Measurements from ENCODE around the gene GGNBP2.
"Not testable (repeated sequence)": the region's sequence is repeated elsewhere in the genome, so short reads cannot be mapped to it uniquely, and the experiment has no call there.

Gene GGNBP2

DNA sequence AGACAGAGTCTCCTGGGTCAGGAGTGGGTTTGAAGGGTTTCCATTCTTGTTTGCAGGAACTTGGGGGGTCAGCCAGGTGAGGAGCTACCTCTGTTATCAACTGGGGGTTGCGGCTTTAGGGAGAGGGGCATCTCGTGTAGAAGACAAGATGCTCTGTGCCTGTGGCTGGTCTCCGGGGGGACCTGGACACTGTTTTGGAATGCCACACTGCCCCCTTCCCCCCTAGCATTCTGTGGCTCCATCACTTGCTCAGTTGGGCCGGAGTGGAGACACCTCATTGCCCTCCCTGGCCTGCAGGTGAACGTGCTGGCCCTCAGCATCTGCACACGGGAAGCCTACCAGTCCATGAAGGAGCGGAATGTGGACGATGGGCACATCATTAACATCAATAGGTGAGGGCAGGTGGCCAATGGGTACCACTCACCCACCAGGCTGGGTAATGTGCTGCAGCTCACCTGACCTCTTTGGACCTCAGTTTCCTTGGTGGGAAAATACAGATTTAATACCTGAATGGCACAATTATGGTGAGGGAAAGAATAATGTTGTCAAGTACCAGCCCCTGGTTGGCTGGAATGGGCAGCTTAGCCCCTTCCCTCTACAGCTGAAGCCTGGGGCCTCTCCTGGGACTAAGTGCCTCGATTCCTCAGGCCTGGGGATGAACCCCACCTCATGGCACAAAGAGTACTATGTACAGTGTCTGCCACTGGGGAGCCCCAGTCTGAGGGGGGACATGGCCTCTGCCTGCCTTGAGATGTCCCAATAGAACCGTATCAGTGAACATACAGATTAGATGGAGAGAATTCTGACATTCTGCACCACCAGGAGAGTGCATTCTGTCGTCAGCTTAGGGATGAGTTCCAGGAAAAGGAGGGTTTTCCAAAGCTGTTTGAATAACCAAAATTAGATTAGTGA lies 53.4 kb downstream of the GGNBP2 start:
- H3K4me3 ChIP-seq (ENCODE audit: low read depth, low read length): no peak overlapping the region
- no peak for DNase-seq (ENCODE audit: low read depth)

GRCh38 chr17:36598951-36599401 lies 54.3 kb downstream of the GGNBP2 start:
- no peak overlapping the region for H3K4me3 ChIP-seq (ENCODE audit: low read depth, low read length)
- DNase-seq (ENCODE audit: low read depth): no peak

DNA sequence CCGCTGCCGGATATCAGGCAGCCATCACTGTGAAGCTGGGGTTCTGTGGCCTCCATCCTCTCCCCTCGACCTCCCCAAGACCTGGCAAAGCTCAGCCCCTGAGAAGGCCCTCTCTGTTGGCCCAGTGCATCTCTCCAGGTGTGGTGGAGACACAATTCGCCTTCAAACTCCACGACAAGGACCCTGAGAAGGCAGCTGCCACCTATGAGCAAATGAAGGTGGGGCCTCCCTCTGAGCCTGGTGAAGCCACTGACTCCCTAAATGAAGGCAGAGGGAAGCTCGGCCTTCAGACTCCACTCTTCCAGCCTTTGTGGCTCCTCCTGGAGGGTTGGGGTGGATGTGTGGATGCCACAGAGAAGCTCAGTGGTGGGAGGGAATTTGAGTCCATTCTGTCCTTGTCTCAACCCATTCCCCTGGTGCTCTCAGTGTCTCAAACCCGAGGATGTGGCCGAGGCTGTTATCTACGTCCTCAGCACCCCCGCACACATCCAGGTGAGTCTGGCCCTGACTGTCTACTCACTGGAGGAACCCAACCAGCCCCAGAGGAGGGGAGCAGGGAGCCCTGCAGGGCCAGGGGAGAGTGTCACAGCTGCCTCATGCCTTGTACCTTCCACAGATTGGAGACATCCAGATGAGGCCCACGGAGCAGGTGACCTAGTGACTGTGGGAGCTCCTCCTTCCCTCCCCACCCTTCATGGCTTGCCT lies 55.0 kb downstream of the GGNBP2 start:
- no peak for DNase-seq (ENCODE audit: low read depth)
- no peak overlapping the region for H3K4me3 ChIP-seq (ENCODE audit: low read depth, low read length)

- no peak for DNase-seq (ENCODE audit: low read depth)
- no peak overlapping the region for H3K4me3 ChIP-seq (ENCODE audit: low read depth, low read length)
These were observed 55.7 kb downstream of the GGNBP2 start for GRCh38 chr17:36600465-36600864.

- peak overlapping the region; percentile 95 for H3K4me3 ChIP-seq (ENCODE audit: low read depth, low read length)
- DNase-seq (ENCODE audit: low read depth): no peak
These were observed 56.2 kb downstream of the GGNBP2 start for GRCh38 chr17:36600936-36601302.

- H3K4me3 ChIP-seq (ENCODE audit: low read depth, low read length): peak within 1 kb of the TSS; percentile 95
These were observed 56.7 kb downstream of the GGNBP2 start, which contains the start of gene MRM1 for GRCh38 chr17:36601303-36602029. Gene MRM1, plus strand, starts transcription at chr17:36601583. Its CDS starts 228 bp downstream, at chr17:36601811.

DNA sequence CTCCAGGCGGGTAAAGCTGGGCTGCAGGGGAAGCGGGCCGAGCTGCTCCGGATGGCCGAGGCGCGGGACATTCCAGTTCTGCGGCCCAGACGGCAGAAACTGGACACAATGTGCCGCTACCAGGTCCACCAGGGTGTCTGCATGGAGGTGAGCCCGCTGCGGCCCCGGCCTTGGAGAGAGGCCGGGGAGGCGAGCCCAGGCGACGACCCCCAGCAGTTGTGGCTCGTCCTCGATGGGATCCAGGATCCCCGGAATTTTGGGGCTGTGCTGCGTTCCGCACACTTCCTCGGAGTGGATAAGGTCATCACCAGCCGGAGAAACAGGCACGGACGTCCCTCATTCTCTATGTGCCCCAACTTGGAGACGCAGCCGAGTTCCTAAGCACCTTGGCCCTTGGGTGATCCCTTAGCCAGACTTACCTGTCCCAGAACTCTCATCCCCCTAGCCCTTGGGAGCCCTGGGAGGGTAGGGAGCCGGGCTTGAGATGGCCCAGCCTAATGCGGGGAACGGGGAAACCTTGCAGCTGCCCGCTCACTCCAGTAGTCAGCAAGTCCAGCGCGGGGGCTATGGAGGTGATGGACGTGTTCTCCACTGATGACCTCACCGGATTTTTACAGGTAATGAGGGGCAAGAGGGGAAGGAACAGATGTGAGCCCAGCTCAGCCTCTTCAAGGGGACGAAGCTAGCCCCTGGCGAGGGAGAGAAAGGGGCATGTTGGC lies 57.5 kb downstream of the GGNBP2 start:
- DNase-seq (ENCODE audit: low read depth): no peak
- H3K4me3 ChIP-seq (ENCODE audit: low read depth, low read length): peak overlapping the region; percentile 95

More at GRCh38 chr17:36601303-36602029, 56.7 kb downstream of the GGNBP2 start, which contains the start of gene MRM1:
- peak; percentile 53 for DNase-seq (ENCODE audit: low read depth)

GRCh38 chr17:36602924-36603384 lies 58.2 kb downstream of the GGNBP2 start:
- H3K4me3 ChIP-seq (ENCODE audit: low read depth, low read length): peak overlapping the region; percentile 95

GRCh38 chr17:36605028-36605427 lies 60.3 kb downstream of the GGNBP2 start:
- not testable (repeated sequence) for DNase-seq (ENCODE audit: low read depth); H3K4me3 ChIP-seq (ENCODE audit: low read depth, low read length)

More at GRCh38 chr17:36602924-36603384, 58.2 kb downstream of the GGNBP2 start:
- DNase-seq (ENCODE audit: low read depth): no peak

DNA sequence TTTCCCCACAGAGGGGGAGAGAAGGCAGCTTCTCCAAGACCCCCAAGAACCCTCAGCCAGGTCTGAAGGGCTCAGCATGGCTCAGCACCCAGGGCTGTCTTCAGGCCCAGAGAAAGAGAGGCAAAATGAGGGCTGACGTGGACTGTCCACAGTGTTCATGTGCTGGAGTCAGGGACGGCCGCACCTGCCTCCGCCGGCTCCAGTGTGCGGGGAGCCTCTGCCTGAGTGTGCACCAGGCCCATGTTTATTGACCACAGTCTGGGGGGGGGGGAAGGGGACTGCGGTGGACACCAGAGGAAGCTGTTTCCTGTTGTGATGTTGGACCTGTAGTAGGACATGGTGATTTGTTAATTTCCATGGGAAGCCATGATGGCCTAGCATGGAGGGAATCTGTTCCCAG lies 63.6 kb downstream of the GGNBP2 start:
- no peak for DNase-seq (ENCODE audit: low read depth)
- no peak overlapping the region for H3K4me3 ChIP-seq (ENCODE audit: low read depth, low read length)

DNA sequence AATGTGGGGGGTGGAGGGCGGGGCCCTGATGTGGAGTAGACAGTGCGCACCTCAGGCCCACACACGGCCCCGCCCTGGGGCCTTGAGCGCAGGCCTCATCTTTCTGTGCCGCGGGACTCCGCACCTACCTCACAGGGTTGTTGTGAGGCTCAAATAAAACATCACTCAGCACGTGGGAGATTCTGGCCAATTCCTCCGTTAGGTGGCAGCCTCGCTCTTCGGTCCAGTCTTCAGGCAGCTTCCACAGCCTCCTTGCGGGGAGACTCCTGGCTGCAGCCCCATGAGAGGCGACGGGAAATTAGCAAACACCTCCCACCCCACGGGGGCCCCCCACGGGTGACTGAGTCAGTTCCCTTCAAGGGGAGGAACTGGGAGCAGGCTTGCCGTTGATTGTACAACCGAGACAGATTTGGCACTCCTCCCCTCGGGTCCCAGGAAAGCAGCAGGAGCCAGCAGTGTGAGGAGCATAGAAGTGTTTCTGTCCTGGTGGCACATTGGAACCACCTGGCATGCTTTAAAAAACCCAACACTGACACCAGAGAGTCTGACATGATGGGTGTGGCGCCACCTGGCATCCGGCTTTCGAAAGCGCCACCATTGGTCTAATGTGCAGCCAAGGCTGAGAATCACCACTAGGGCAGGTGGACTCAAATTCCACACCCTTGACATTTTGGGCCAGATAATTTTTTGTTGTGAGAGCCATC lies 64.2 kb downstream of the GGNBP2 start:
- no peak for DNase-seq (ENCODE audit: low read depth)
- H3K4me3 ChIP-seq (ENCODE audit: low read depth, low read length): no peak overlapping the region

- H3K4me3 ChIP-seq (ENCODE audit: low read depth, low read length): no peak overlapping the region
- no peak for DNase-seq (ENCODE audit: low read depth)
These were observed 64.8 kb downstream of the GGNBP2 start for GRCh38 chr17:36609498-36609862.

GRCh38 chr17:36610474-36610873 lies 65.8 kb downstream of the GGNBP2 start:
- DNase-seq (ENCODE audit: low read depth): no peak
- no peak overlapping the region for H3K4me3 ChIP-seq (ENCODE audit: low read depth, low read length)

DNA sequence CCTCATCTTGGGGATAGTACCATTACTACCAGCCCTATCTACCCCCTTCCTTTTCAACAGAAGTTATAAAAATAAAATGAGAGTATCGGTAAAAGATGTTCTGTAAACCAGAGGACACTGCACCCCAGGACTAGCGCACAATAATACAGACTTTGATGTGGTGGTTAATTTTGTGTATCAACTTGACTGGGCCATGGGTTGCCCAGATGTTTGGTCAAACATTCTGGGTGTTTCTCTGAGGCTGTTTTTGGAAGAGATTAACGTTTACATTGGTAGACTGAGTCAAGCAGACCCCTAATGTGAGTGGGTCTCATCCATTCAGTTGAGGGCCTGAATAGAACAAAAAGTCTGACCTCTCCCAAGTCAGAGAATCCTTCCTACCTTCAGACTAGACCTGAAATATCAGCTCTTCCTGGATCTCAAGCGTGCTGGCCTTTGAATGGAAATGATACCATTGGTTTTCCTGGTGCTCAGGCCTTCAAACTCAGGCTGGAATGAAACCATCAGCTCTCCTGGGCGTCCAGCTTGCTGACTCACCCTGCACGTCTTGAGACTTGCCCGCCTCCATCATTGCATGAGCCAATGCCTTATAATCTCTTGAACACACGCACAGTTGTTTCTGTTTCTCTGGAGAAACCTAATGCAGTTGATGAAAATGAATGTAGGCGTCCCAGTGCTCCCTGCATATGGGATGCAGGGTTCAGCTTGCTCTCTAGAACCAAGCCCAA lies 66.8 kb downstream of the GGNBP2 start:
- DNase-seq (ENCODE audit: low read depth): peak; percentile 60
- no peak overlapping the region for H3K4me3 ChIP-seq (ENCODE audit: low read depth, low read length)

- no peak overlapping the region for H3K4me3 ChIP-seq (ENCODE audit: low read depth, low read length)
- DNase-seq (ENCODE audit: low read depth): no peak
These were observed 67.6 kb downstream of the GGNBP2 start for GRCh38 chr17:36612323-36612722.

DNA sequence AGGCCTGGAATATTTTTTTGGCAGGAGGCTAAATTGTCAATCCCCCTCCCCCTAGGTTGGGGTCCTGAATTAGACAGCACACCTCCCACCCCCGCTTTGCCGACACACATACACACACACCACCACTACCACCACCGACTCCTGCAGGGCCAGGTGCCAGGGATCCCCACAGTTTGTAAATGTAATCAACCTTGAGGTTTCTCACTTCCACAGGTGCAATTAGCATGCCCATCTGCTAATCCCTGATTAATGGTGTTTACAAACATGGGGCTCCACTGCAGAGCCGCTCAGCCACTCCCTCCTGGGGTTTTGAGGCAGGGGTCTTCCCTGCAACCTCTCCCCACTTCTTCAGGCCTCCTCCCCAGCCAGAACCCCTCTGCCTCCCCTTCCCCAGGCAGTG lies 68.4 kb downstream of the GGNBP2 start:
- no peak for DNase-seq (ENCODE audit: low read depth)
- H3K4me3 ChIP-seq (ENCODE audit: low read depth, low read length): no peak overlapping the region

GRCh38 chr17:36614081-36614480 lies 69.4 kb downstream of the GGNBP2 start:
- H3K4me3 ChIP-seq (ENCODE audit: low read depth, low read length): no peak overlapping the region
- DNase-seq (ENCODE audit: low read depth): no peak

- H3K4me3 ChIP-seq (ENCODE audit: low read depth, low read length): no peak overlapping the region
- DNase-seq (ENCODE audit: low read depth): no peak
These were observed 70.2 kb downstream of the GGNBP2 start for GRCh38 chr17:36614933-36615332.
